ENCODE results near the gene TIGD7.

- TF ChIP-seq GABPA (IDR thresholded peaks at IDR 0.05; ENCODE audit: borderline replicate concordance, insufficient read depth, low read length) (no peak), POU5F1 (IDR thresholded peaks at IDR 0.05; ENCODE audit: low read depth, low read length) (no peak), JUN (IDR thresholded peaks at IDR 0.05; ENCODE audit: low read depth, low read length) (no peak), SIN3A (conservative IDR thresholded peaks at IDR 0.05 in 1 of 2, IDR thresholded peaks at IDR 0.05 in 1 of 2; ENCODE audit: low read depth in 1 of 2, low read length in 2 of 2) (no peak), TAF1 (IDR thresholded peaks at IDR 0.05; ENCODE audit: low read depth, low read length) (no peak), CREB1 (IDR thresholded peaks at IDR 0.05) (no peak), EP300 (IDR thresholded peaks at IDR 0.05; ENCODE audit: borderline replicate concordance in 1 of 2, low read depth in 2 of 2, low read length in 2 of 2) (no peak), YY1 (IDR thresholded peaks at IDR 0.05; ENCODE audit: low read depth, low read length) (no peak), CHD1 (IDR thresholded peaks at IDR 0.05; ENCODE audit: low read depth, low read length) (no peak), BACH1 (IDR thresholded peaks at IDR 0.05; ENCODE audit: low read length) (no peak), KDM5A (IDR thresholded peaks at IDR 0.05; ENCODE audit: low read length) (no peak)
- TF ChIP-seq, protein P1, sequence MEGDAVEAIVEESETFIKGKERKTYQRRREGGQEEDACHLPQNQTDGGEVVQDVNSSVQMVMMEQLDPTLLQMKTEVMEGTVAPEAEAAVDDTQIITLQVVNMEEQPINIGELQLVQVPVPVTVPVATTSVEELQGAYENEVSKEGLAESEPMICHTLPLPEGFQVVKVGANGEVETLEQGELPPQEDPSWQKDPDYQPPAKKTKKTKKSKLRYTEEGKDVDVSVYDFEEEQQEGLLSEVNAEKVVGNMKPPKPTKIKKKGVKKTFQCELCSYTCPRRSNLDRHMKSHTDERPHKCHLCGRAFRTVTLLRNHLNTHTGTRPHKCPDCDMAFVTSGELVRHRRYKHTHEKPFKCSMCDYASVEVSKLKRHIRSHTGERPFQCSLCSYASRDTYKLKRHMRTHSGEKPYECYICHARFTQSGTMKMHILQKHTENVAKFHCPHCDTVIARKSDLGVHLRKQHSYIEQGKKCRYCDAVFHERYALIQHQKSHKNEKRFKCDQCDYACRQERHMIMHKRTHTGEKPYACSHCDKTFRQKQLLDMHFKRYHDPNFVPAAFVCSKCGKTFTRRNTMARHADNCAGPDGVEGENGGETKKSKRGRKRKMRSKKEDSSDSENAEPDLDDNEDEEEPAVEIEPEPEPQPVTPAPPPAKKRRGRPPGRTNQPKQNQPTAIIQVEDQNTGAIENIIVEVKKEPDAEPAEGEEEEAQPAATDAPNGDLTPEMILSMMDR (IDR thresholded peaks at IDR 0.05; ENCODE audit: control extremely low read depth in 1 of 3, insufficient read depth in 1 of 3, low read depth in 1 of 3, low read length in 3 of 3): no peak
- TF ChIP-seq, protein P2, sequence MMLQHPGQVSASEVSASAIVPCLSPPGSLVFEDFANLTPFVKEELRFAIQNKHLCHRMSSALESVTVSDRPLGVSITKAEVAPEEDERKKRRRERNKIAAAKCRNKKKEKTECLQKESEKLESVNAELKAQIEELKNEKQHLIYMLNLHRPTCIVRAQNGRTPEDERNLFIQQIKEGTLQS (IDR thresholded peaks at IDR 0.05; ENCODE audit: insufficient read depth, low read depth, low read length): no peak
These were observed 40.8 kb upstream of the TIGD7 start for GRCh38 chr16:3346041-3346440.
